HG03575 (cell line): ENCODE data around the gene CCDC60.

Experiments used
- ATAC-seq: cut with Tn5 transposase; IDR thresholded peaks from one replicate; pipeline ENCODE4 v1.9.1; 2021; ENCODE audit not compliant: unreplicated experiment, insufficient number of reproducible peaks, low FRiP score; ENCODE audit errors: extremely low read depth

The CCDC60 gene

DNA sequence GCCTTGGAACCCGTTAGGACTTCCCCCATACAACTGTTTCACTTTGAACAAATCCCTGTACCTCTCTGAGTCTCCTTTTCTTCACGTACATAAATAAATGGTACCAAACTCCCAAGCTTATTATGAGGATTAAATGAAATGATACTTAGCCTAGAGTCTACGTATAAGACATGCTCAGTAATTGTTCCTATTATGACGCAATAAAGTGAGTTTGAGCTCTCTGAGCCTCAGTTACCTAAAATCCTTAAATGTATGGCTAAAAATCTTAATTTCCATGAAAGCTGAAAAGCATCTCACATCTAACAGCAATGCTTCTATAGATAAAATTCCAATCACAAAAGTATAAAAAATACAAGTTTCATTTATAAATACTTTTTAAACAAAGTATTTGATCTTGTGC is 141.1 kb downstream of the CCDC60 start:
- no peak for ATAC-seq

DNA sequence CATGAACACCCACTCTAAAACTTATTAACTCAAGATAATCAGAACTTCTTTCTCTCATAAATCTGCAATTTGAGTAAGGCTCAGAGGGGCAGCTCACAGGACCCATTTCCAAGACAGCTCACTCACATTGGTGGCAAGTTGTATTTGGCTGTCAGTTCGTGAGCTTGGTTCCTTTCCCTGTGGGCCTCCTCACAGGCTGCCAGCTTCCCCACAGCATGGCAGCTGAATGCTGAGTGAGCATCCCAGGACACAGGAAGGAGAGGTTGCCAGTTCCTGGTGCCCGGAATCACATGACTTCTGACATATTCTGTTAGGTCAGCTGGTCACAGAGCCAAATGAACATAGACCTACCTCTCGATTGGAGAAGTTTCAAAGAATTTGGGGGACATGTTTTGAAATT is 142.4 kb downstream of the CCDC60 start:
- no peak for ATAC-seq

DNA sequence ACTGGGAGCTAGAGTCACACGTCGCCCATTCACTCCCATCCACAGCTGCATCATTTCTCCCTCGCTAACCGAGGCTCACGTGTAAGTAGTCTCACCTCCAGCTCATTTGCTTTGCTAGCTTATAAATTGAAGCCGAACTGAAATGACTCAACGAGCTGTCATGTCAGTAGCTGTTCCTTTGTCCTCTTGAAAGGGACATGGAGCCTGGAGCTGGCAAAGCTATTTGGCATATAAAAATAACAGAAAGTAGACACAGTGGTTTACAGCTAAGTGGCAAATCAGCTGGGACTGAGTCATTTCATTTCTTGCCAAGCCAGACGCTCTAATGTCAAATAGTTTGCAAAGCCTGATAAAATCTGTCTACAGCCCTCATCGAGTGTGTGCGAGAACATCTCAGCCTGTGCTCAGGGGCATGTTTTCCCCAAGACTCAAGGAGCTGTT is 144.6 kb downstream of the CCDC60 start:
- no peak for ATAC-seq

GRCh38 chr12:119480551-119480950 is 146.0 kb downstream of the CCDC60 start:
- ATAC-seq, result no peak

- no peak for ATAC-seq
These were observed 152.1 kb downstream of the CCDC60 start for GRCh38 chr12:119486599-119487154.

DNA sequence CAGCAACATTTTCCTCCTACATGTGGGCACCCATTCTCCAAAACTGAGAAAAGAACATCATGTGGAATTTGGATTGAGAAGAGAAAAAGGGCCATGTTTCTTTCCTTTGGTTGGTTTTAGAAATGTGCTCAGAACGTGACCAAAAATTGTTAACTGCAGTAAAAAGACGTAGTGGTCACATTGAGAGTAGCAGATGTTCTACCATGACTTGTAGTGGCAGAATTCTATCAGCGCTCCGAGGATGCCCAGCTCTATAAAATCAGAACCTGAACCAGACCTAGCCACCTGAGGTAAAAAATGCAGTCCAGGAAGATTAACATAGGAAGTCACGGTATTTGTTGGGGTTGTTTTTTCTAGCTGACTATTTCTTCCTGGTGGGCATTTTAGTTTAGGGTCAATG is 157.3 kb downstream of the CCDC60 start:
- no peak for ATAC-seq

DNA sequence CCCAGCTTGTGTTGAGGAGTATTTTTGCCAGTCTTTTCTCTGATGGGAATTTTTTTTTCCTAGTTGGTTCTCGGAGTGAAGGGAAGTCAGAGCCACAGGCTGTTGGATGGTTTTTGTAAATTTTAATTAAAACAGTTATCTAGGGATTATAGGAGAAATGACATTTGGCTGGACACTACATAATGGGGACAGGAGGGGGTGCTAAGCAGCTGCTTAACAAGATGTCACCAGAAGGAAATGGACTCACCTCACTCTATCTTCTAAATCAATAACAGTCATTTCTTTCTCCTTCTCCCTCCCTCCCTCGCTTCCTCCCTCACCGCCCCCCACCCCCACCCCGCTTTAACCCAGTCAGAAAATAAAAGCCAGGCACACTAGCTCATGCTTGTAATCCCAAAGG is 165.7 kb downstream of the CCDC60 start:
- no peak for ATAC-seq

DNA sequence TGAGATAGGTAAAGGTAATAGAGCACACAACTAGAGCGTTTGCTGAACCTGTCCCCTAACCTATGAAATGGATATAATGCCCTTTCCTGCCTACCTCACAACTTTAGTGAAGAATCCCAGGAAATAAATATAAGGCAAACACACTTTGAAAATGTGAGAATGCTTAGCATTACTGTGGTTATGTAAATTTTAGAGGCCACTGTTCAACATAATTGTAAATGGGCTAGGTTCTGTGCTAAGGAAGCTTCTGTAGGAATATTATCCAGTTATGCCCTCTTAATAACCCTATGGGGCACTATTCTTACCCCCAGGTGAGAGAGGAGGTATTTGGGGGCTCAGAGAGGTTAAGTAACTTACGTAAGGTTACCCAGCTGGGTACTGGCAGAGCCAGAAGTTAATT is 166.5 kb downstream of the CCDC60 start:
- ATAC-seq, result no peak

- no peak for ATAC-seq
These were observed 170.5 kb downstream of the CCDC60 start for GRCh38 chr12:119505001-119505400.

- no peak for ATAC-seq
These were observed 178.4 kb downstream of the CCDC60 start for GRCh38 chr12:119512772-119513497.

DNA sequence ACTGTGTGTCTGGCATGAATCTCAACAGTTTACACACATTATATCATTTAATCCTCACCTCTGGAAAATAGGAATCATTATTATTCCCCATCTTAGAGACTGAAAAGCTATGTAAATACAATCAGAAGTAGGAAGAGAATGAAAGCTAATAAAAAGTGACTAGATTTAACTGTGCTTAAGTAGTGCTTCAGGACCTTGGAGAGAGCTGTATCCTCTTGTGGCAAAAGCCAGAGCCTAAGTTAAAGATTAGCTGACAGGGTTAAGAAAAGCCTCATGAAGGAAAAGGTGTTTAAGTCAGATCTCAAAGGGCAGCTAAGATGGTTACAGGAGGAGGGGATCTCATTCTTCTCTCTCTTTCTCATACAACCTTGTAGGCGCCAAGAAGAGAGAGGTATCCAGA is 193.7 kb downstream of the CCDC60 start:
- no peak for ATAC-seq

DNA sequence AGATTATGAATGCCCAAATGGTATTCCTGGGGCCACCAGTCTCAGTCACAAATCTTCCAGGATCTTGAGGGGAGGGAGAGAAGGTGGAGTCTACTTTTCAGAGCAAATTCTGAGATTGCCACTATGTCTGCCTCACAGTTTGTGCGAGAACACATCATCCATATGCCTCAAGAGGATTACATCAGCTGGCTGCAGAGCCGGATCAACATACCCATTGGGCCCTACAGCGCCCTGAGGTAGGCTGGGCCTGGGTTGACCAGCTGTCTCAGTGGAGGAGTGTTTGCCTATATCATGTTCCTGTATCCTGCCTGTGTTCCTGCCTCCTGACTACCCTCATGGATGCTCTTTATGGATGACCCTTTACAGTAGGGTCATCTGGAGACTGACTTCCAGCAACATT is 205.9 kb downstream of the CCDC60 start:
- no peak for ATAC-seq

DNA sequence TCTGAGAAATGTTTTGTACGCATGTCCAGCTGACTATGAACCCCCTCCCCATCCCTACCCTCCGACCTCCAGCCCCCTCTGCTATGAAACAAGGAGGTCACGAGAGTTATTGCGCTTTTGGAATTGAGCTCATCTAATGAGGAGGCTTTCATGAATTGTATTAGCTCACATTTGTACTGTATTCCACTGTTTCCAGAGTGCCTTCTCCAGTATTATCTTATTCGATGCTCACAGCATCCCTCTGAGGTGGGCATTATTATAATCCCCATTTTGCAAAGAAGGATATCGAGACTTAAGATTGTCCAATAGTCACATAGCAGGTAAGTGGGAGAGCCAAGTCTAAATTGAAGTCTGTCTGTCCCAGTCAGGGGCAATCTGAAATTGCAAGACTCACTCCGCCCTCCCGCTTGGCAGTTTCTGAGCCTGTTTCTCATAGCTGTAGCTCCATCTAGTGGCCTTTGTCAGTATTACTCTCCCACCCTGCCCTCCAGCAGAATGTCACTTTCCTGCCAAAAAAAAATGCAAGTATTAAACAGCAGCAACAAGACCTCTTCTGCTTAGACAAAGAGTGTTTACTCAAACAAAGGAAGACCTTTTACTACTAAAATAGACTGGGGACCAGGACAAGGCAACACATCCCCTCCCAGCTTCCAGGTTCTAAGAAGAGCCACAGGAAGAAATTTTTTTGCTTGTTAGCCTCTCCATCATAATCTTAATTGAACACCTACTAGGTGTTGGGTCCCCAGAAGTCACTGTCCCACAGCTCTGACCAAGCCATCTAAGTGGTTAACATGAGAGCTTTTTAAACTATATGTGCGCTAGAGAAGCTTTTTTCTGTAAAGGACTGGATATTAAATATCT is 210.5 kb downstream of the CCDC60 start:
- ATAC-seq, result no peak

DNA sequence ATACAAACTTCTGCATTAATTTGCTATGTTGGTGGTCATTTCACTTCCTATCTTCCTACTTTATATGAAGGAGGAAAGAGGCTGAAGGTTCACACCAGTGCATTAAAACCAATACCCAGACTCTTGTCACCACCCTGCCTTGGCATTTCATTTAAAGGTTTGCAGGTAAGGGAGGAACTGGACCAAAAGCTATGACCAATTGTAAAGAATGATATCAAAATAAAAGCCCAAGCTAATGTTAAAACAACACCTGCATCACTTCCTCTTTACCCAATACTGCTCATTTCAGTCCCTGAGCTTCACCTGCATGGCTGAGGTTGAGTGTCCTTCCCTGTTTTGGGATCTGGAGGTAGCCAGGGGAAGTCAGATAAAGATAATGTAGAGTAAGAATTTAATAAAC is 211.8 kb downstream of the CCDC60 start:
- ATAC-seq, result no peak

GRCh38 chr12:119547001-119547400 is 212.5 kb downstream of the CCDC60 start:
- no peak for ATAC-seq

- ATAC-seq, result no peak
These were observed 222.3 kb downstream of the CCDC60 start for GRCh38 chr12:119556854-119557253.

DNA sequence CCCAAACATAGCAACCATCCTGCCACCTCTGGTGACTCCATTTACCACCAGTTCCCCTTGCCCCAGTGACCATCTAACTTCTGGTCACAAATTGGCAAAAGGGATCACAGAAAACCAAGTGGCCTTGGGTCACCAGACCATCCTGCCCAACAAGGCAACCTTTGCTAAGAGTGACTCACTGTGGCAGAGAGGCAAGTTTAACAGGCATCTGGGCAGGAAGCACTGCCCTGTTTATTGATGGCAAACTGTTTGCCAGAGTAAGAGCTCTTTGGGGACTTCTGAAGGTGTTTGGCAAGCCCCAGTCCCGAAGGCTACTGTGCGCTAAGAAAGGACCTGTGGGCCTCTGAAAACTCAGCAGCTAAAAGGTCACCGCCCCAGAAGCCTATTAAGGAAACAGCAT is 230.9 kb downstream of the CCDC60 start:
- ATAC-seq, result no peak

GRCh38 chr12:119570771-119571170 is 236.2 kb downstream of the CCDC60 start:
- ATAC-seq, result no peak

DNA sequence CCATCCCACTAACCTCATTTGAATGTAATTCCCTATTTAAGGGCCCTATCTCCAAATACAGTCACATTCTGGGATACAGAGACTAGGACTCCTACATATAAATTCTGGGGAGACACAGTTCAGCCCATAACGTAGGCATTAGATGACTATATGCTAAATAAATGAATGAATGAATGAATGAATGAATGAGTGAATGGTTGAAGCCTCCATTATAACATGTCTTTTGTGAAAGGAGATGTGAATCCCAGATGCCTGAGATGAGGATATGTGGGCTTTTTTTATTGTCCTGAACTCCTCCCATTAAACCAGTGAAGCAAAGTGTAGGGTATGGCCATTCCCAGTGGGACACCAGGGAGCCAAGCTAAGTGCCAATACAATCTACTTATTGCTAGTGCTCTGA is 238.6 kb downstream of the CCDC60 start:
- no peak for ATAC-seq

GRCh38 chr12:119574255-119574654 is 239.7 kb downstream of the CCDC60 start:
- ATAC-seq, result no peak
